ENCODE results near the gene SYCE3. TPM values are rescaled to one million over a fixed set of nuclear protein-coding genes. Genes with fewer than 3 reads are reported as not detected.
"Not testable (repeated sequence)": the region's sequence is repeated elsewhere in the genome, so short reads cannot be mapped to it uniquely, and the experiment has no call there.

The SYCE3 gene
- polyA plus RNA-seq, 1 experiment = not detected

GRCh38 chr22:50521710-50522109 is 41.0 kb downstream of the SYCE3 start:
- Histone ChIP-seq H3K27me3 (ENCODE audit: control insufficient read depth, insufficient read depth, low read length) (no peaks in the 10 kb centered on the region), H3K4me3 (ENCODE audit: low read depth, low read length) (no peak overlapping the region), H3K36me3 (ENCODE audit: control insufficient read depth, insufficient read depth, low read length) (peaks cover 31% of the 10 kb centered on the region)
- TF ChIP-seq, protein P1, sequence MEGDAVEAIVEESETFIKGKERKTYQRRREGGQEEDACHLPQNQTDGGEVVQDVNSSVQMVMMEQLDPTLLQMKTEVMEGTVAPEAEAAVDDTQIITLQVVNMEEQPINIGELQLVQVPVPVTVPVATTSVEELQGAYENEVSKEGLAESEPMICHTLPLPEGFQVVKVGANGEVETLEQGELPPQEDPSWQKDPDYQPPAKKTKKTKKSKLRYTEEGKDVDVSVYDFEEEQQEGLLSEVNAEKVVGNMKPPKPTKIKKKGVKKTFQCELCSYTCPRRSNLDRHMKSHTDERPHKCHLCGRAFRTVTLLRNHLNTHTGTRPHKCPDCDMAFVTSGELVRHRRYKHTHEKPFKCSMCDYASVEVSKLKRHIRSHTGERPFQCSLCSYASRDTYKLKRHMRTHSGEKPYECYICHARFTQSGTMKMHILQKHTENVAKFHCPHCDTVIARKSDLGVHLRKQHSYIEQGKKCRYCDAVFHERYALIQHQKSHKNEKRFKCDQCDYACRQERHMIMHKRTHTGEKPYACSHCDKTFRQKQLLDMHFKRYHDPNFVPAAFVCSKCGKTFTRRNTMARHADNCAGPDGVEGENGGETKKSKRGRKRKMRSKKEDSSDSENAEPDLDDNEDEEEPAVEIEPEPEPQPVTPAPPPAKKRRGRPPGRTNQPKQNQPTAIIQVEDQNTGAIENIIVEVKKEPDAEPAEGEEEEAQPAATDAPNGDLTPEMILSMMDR (IDR thresholded peaks at IDR 0.05; ENCODE audit: insufficient read depth, low read depth, low read length) = no peak
- ChIA-PET CTCF (interaction anchor here (0.6 kb wide), 1 partner anchor 19 kb away, joined by 3 read pairs; no protein-coding TSS in a partner anchor), POLR2A (interaction anchor here (0.5 kb wide), 1 partner anchor 14 kb away, joined by 3 read pairs; the partner anchor contains the start of gene LMF2)
- no peak for DNase-seq (ENCODE audit: low read depth)

DNA sequence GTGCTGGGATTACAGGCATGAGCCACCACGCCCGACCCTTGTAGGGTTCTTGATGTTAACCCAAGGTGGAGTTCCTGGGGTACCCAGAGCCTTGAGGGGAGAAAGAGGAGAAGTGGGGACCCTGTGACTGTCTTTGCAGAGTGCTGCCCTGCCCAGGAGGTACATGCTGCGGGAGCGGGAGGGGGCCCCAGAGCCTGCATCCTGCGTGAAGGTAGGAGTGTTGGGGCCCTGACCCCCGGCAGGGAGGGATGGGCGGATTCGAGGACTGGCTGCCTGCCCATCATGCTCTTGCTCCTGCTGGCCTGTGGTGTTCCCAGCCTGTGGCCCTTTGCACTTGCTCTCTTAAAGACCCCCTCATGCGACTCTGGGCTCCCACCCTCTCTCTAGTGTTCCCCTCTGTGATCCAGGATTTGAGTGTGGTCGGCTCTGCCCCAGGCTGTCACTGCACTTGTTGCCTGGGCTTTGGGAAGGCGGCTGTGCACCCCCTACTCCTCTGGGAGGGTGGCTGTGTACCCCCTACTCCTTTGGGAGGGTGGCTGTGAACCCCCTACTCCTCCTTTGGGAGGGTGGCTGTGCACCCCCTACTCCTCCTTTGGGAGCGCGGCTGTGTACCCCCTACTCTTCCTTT is 41.8 kb downstream of the SYCE3 start:
- TF ChIP-seq, protein P1 (IDR thresholded peaks at IDR 0.05; ENCODE audit: insufficient read depth, low read depth, low read length) = no peak
- peaks cover 33% of the 10 kb centered on the region for H3K36me3 ChIP-seq (ENCODE audit: control insufficient read depth, insufficient read depth, low read length)
- CTCF ChIA-PET = interaction anchor here (0.6 kb wide), 1 partner anchor 20 kb away, joined by 3 read pairs; no protein-coding TSS in a partner anchor
- no peaks in the 10 kb centered on the region for H3K27me3 ChIP-seq (ENCODE audit: control insufficient read depth, insufficient read depth, low read length)
- no peak overlapping the region for H3K4me3 ChIP-seq (ENCODE audit: low read depth, low read length)
- POLR2A ChIA-PET = interaction anchor here (0.5 kb wide), 1 partner anchor 13 kb away, joined by 3 read pairs; the partner anchor contains the start of gene LMF2
- DNase-seq (ENCODE audit: low read depth) = no peak

GRCh38 chr22:50520184-50520583 is 42.5 kb downstream of the SYCE3 start:
- peaks cover 33% of the 10 kb centered on the region for H3K36me3 ChIP-seq (ENCODE audit: control insufficient read depth, insufficient read depth, low read length)
- DNase-seq (ENCODE audit: low read depth); CTCF ChIA-PET; H3K27me3 ChIP-seq (ENCODE audit: control insufficient read depth, insufficient read depth, low read length); POLR2A ChIA-PET; H3K4me3 ChIP-seq (ENCODE audit: low read depth, low read length): not testable (repeated sequence)

GRCh38 chr22:50519151-50519550 is 43.6 kb downstream of the SYCE3 start:
- no peaks in the 10 kb centered on the region for H3K27me3 ChIP-seq (ENCODE audit: control insufficient read depth, insufficient read depth, low read length)
- POLR2A ChIA-PET = no interaction called here
- TF ChIP-seq, protein P1 (IDR thresholded peaks at IDR 0.05; ENCODE audit: insufficient read depth, low read depth, low read length) = no peak
- no peak for DNase-seq (ENCODE audit: low read depth)
- no peak overlapping the region for H3K4me3 ChIP-seq (ENCODE audit: low read depth, low read length)
- H3K36me3 ChIP-seq (ENCODE audit: control insufficient read depth, insufficient read depth, low read length) = peaks cover 33% of the 10 kb centered on the region
- CTCF ChIA-PET = interaction anchor here (1.3 kb wide), 1 partner anchor 26 kb away, joined by 3 read pairs; the partner anchor contains the start of gene KLHDC7B

- Histone ChIP-seq H3K4me3 (ENCODE audit: low read depth, low read length) (no peak overlapping the region), H3K36me3 (ENCODE audit: control insufficient read depth, insufficient read depth, low read length) (peaks cover 28% of the 10 kb centered on the region), H3K27me3 (ENCODE audit: control insufficient read depth, insufficient read depth, low read length) (no peaks in the 10 kb centered on the region)
- ChIA-PET POLR2A (no interaction called here), CTCF (interaction anchor here (1.3 to 1.7 kb wide), 2 partner anchors 27 to 102 kb away, joined by 3 to 4 read pairs; partner anchors contain the start of gene KLHDC7B)
- TF ChIP-seq, protein P1 (IDR thresholded peaks at IDR 0.05; ENCODE audit: insufficient read depth, low read depth, low read length) = no peak
- no peak for DNase-seq (ENCODE audit: low read depth)
These were observed 44.1 kb downstream of the SYCE3 start for GRCh38 chr22:50518606-50519005.

Data from BJ (cell line).